HUDEP-2 (cell line): ENCODE data around the gene COPZ1.

Source experiments
- DNase-seq, 76 experiments: peaks; one replicate each; lab custom pipeline; 2025; ENCODE audit not compliant: unreplicated experiment in 76 of 76; lab: John Stamatoyannopoulos, UW

The COPZ1 gene

DNA sequence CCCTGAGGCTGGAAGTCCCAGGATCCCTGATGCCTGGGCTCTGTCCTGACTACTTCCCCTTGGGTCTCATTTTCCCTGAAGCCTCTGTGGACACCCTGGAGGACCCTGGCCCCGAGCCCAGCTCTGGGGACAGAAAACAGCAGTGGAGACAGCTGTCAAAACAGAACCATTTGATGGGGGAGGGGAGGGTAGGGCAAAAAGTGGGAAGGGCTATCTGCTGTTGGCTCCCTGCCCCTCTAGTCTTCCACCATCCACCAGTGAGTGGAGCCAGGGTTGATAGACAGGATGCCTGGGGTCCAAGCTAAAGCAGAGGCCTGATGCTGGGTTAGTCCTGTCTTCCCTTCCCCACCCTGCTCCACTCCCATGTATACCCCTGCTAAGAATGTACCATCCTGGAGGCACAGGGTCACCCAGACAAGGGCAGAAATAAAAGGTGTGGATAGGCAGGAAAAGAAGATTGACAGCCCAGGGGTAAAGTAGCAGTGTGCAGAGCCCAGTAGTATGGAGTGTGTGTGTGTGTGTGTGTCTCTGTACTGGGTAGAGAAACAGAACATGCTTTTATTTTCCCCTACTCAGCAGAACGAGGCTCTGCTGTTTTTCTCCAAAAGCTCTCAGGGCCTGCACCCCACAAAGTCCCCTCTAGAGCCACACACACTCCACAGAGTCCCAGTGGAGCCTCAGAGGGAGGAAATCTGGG, 49.8 kb downstream of the COPZ1 start:
- DNase-seq: peak in 1 of 76 experiments; percentile 7

DNA sequence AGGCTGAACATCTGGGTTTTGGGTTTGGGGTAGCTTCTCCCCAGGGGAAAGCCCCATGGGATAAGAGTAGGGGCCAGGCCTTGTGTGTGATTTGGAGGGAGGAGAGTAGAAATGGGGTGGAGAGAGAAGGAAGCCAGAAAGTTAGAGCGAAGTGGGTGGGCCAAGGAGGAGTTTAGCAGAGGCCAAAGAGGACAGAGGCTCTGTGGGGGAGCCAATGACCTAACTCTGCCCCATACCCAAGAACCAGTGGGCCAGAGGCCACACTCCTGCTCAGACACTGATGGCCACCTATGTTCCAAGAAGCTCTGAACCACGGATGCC, 50.3 kb downstream of the COPZ1 start:
- no peak for DNase-seq

DNA sequence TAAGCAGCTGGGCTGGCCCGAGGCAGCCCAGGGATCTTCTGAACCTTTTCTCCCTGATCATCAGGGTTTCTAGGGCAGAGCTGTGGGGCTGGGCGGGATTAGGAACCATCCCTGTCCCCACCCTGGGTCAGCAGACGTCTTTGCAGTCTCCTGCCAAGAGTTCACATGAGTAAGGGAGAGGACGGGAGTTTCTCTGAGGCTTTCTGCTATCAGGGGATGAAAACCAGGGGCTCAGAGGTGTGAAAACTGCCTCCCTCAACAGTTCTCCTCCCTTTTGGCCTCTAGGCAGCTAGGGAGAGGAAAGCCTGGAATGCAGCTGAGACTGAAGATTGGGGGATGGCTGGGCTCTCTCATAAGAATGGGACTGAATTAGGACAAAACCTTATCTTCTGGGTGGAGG, 51.7 kb downstream of the COPZ1 start:
- peak in 19 of 76 experiments; percentile 6 to 43 (median 21) for DNase-seq

DNA sequence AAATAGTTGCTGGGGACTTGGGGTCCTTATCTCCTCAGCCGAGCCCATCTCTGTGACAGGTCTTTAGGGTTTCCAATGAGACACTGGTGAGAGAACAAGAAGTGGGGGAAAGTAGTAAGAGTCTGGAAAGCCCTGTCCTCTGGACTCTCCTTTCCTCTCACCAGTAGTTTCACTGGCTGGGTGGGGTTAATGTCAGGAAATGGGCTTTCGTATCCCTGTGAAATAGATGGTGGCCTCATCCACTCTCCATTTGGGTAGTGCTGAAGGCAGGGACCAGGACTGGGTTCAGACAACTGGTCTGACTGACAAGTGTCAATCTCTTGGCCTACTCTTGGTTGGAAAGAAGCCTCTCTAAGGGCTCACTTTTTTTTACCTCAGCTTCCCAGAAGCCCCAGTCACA, 52.1 kb downstream of the COPZ1 start:
- peak in 2 of 76 experiments; percentile 16 to 28 for DNase-seq

DNA sequence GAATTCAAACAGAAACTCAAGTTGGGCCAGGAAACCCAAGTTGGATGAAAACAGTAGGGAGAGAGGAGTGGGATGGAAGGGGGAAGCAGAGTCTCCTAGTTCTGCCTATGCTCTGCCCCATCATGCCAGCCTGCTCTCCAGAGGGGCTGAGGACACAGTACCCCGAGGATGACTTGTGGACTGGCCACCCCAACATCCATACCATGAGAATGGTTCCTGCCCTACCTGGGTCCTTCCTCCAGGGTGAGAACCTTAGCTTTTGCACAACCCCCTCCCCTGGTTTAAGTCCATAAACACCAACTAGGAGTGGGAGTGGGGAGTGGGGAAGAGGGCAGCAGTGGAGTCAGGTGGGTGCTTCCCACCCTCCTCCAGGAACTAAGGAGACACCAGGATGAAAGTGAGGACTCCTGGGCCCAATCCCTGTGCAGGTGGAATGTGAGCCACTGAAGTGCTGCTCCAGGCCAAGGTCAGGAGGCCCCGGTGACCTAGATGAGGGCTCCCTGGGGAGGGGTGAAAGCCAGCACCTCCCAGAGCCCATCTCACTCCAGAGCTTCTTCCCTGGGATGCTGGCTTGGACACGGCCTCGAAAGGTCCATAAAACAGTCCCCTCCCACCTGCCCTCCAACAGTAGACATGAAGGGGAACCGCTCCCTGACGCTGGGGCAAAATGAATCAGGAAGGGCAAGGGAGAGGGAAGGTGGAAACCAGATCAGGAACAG, 53.0 kb downstream of the COPZ1 start:
- DNase-seq: no peak

DNA sequence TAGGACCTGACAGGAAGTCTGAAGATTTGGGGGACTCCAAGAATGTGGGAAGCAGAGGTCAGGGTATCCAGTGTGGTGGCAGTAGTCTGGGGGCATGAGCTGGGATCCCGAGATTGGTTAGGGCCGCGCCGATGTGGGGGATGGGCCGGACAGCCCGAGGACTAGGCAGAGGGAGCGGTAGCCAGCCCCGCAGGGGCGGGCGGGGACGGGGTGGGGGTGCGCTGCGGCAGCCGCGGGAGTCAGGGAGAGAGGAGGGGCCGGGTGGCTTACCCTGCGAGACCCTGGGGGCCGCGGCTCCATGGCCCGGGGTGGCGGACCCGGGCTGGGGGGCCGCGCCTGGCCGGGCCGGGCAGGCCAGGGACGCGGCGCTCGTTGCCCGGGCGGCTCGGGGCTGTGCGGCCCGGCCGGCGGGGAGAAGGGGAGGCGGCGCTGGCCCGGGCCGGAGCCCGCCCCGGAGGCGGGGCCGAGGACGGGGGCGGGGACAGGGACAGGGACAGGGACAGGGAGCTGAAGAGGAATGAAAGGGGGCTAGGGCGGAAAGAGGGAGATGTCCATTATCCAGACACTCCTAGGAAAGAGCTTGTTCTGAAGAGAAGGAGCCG, 54.0 kb downstream of the COPZ1 start:
- DNase-seq: no peak

DNA sequence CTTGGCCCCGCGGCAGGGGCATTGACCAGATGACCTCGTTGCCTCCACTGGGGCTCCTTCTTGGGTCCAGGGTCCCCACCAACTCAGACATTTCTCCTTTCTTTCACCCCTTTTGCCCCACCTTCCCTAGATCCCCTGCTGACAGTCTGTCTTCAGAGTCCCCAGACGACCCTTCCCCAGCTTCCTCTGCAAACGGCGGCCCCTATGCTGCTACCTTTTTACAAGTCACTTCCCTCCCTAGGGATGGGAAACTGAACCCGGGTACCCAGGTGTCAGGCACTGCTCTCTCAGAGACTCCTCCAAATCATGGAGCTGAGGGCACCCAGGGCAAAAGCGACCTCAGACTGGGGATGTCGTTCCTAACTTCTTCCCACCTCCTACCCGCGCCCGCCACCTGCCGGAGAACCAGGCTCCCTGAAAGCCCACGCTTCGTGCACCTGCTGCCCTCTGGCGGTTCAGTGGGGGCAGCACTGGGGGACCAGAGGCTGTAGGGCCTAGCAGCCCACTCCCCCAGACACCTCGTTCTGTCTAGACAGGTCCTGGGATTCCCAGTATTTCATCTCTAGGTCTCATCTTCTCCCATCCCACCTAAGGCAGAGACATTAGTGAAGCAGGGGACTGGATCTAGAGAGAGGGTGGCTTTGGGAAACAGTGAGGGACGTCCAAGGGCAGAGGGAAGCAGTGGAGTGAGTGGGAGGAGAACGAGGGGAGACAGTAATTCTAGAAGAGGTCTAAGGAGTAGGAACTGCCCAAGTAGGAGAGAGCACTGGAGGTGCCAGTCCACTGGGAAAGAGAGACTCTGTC, 54.7 kb downstream of the COPZ1 start:
- DNase-seq: peak in 71 of 76 experiments; percentile 7 to 88 (median 73)

DNA sequence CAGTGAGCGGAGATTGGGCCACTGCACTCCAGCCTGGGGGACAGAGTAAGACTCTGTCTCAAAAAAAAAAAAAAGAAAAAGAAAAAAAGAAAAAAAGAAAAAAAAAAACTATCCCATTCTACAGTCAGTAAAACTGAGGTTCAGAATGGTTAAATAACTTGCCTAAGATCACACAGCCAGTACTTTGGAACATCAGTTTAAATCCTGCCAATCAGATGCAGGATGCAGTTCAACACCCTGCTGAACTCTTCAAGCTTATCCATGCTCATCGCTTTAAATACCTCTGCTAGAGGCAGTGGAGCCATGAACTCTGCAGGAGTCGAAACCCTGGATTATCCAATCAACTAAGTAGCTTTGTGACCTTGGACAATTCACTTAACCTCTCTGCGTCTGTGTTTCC, 56.2 kb downstream of the COPZ1 start:
- DNase-seq: no peak

DNA sequence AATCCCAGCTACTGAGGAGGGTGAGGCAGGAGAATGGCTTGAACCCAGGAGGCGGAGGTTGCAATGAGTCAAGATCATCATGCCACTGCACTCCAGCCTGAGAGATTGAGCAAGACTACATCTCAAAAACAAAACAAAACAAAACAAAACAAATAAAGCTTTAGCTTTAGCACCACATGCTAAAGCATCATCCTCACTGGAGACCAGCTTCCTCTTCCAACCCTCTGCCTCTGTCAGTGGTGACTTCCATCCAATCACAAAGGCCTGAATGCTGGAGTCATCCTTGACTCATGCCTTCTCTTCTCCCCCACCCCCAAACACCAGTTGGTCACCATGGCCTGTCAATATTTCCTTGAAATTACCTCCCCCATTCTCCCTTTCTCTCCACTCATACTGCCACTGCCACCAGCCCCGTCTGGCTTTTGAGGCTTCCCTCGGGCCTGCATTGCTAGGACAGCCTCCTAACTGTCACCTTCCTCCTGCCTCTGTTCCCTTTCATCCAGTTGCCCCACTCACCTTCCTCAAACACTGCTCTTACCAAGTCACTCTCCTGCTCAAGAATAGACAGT, 58.2 kb downstream of the COPZ1 start:
- no peak for DNase-seq

DNA sequence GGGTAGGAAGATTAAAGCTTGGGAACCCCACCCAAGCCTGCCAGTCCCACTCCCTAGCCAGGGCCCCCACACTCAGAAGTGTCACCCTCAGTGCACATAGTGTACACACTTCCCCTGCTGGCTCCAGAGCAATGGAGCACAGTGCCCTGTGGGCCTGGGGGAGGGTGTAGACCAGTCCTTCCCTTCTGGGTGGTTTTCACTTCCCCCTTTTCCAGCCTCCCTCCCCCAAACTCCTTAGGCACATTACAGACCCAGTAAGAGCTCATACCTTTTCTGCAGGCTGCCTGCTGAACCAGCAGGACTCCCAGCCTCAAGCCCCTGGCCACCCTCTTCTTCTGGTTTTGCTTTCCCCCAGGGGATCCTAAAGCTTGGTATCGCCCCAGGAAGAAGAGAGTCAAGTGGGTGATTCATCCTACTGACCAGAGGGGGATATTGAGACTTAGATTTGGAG, 59.7 kb downstream of the COPZ1 start, which contains the start of gene ZNF385A:
Gene ZNF385A, minus strand, starts transcription at position 143 of the 451 bp plus-strand sequence. CDS start 219 bp downstream, outside the sequence.
- DNase-seq: no peak

DNA sequence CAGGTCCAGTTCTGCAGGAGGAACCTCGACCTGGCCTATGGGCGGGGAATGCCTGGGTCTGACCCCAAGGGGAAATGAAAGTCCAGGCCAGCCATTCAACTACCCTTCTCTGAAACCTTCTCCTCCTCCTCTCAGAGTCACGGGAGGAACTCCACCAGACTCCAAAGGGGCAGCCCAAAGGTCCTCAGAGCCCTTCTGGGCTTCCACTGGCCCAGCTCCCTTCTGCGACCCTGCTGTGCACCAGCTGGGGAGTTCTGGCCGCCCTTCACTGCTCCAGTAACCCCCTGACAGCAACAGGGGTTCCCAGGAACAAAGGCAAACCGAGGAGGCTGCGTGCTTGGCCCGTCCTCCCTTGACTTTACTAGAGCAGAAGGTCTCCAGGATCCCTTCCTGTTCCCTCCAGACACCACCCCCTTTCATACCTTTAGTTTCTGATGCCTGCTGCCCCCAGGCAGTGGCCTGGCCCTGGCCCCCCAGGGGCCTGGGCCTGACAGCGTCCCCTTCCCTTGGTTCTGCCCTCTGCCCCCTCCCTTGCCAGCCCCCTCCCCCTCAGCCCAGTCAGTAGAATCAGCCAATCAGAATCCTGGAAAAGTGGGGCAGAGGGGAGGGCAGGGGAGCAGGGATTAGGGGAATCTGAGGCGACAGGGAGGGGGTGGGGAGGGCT, 60.5 kb downstream of the COPZ1 start:
- DNase-seq: no peak

DNA sequence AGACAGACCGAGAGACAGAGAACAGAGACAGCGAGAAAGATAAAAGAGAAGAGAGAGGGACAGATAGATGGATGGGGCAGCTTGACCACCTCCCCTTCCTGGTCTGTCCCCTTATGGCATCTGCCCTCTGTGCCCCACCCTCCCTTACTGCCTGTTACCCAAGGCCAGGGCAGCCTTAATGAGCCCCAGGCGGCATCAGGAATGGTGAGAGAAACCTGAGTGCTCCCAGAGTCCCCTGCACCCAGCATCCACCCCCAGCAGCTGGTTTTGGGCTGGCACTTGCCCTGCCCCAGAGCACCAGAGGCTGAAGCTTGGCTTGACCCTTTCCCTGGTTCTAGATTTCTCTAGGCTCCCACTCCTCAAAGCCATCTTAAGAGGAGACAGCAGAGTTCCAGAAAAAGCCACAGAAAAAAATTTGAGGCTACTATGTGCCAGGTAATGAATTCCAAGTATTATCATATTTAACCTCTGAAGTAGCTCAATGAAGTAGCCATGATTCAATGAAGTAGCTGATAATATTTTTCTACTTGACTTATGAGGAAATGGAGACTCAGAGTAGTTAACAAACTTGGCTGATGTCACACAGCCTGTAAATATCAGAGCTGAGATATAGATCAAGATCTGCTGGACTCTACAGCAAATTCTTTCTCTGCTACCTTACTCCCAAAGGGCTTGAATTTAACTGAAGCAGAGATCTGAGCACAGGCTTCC, 61.6 kb downstream of the COPZ1 start:
- no peak for DNase-seq

DNA sequence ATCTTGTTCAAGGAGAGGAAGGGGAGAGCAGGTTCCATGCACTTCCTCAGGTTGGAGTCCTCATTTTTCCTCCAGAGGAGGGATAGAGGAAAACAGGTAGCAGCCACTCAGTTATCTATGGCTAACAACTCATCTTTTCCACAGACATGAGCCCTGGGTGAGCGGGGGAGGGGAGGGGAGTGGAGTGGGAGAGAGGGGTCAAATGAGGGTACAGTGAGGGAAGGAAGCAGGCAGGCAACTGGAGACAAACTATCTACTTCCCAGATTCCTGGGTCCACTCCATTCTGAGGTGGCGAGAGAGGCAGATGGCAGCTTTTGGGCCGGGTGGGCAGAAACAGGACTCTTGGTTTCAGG, 62.2 kb downstream of the COPZ1 start:
- DNase-seq: no peak

DNA sequence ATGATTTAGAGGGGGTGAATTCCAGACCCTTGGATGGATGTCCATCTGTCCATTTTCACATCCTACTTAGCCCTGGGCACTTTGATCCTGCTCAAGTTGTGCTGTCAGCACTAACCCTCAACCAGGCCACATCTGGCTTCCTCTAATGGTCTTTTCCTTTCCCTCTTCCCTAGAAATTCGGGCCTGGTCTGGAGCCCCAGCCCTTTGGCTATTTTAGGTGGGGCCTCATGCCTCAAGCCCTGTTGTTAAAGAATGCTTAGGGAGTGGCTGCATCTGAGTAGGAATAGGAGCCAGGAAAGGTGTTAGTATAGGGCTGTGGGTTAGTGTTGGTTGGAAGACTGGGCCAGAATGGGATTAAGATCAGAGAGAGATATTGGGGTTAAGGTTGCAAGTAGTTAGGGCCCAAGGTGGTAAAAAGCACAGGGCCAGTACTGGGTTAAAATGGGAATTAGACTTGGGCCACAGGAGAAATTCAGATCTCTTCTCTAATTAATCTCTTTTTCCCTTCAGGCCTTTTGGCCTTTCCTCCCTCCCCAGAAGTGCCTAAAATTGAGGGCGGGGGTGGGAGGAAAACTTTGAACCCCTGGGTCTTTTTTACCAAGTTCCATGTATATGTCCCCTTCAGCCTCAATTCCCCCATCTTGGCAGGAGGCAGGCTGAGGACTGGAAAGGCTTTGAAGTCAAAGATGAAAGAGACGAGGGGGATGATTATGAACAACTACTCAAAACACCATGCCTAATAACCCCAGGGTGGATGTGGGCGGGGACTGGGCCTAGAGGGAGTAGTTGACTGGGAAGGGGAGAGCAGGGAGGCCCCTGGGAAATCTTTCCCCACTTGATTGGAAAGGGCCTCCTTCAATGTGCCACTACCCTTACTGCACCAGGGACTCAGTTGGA, 63.6 kb downstream of the COPZ1 start:
- no peak for DNase-seq

DNA sequence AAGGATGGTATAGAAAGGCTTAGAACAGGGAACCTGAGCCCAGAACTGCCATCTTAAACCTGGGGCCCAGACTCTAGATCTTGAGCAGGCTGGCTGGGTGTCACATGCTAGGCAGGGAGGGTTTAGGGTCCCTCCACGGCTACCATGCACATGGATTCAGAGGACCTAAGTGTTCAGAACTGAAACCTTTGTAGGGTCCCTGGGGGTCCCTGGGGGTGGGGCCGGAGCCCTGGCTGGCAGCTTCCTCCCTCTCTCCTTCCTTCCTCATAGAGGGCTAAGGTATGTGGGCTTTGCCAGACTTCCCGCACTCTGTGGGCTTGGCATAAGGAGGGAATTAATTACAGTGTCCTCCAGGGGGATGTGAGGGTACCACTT, 64.2 kb downstream of the COPZ1 start:
- no peak for DNase-seq

DNA sequence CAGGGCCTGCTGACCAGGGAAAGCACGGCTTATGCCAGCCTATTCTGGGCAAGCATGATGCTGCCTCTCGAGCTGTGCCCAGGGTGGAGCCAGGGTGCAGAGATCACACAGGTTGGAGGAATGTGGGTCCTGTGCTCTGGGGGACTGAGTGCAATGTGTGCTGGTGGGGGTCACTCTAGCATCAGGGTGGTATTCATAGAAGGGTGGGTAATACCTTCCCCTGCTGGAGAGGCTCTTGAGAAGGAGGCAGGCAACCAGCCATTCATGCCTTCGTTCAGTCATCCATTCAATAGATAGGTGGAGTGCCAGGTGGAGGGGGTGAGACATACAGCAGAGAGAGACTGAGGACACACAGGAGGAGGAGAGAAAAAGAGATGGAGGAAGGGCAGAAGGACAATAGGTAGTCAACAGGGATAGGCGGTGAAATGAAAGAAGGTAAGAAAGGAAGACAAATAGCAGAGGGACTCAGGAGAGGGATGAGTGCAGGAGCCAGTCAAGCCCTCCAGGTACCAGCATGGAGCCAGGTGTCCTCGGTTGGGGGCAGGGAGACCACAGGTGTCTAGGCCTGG, 64.8 kb downstream of the COPZ1 start:
- no peak for DNase-seq

DNA sequence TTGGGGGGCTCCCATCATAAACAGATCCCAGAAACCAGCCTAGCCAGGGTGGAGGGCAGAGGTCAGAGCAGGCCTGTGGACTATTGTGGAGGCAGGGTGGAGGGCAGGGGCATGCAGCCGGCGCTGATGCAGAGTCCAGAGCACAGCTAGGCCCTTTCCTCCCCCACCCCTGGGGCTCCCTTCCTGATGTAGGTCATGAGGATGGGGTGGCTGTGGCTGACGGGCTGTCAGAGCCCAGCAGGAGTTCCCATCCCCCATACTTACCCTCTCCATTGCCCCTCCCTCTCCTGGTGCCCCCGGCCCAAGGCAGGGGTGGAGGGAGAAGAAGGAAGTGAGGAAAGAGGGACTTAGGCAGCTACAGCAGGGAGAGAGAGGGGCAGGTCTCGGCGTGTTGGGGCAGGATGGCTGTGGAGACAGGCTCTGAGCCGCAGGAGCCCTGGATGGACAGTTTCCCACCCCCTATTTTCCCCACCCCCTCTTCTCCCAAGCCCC, 65.3 kb downstream of the COPZ1 start:
- no peak for DNase-seq
